H1 (cell line): ENCODE data around the gene AVPI1. TPM values are rescaled to one million over a fixed set of nuclear protein-coding genes. Genes with fewer than 3 reads are reported as not detected.

Experiments used
- CTCF ChIA-PET: fragments of 300-600 bp; sonication (Branson Sonifier 250); formaldehyde crosslinking; loops from one replicate; lab custom pipeline; 2021; ENCODE audit not compliant: partially characterized antibody; lab: Charles Lee
- POLR2A ChIA-PET: fragments of 300-600 bp; sonication (Branson Sonifier 250); formaldehyde crosslinking; loops from one replicate; lab custom pipeline; 2021; ENCODE audit warnings: inconsistent platforms; ENCODE audit not compliant: partially characterized antibody; lab: Charles Lee
- DNase-seq, 2 experiments: peaks; one replicate each; pipeline versions ENCODE4 v3.0.0 to v3.0.0-alpha.2; 2010 to 2022; ENCODE audit warnings: low spot score in 2 of 2, low read depth in 1 of 2, mixed read lengths in 1 of 2
- FAIRE-seq: peaks from 2 replicates; lab custom pipeline; 2011; peaks lifted over from hg19 to GRCh38; lab: Jason Lieb, UNC
- H2AFZ ChIP-seq: 2 replicates; pipeline ENCODE4 v1.8.1; 2012; ENCODE audit warnings: low read length, inconsistent platforms
- H2AK5ac ChIP-seq: 2 replicates; pipeline ENCODE4 v1.6.1; 2013; ENCODE audit warnings: low read depth, low read length
- H2BK120ac ChIP-seq: replicated peaks from 2 replicates; pipeline ENCODE3; 2013; ENCODE audit warnings: low read depth, low read length, inconsistent platforms
- H2BK12ac ChIP-seq: 2 replicates; pipeline ENCODE4 v1.6.1; 2013; ENCODE audit warnings: low read depth, low read length
- H2BK15ac ChIP-seq: 2 replicates; pipeline ENCODE4 v1.6.1; 2013; ENCODE audit warnings: low read length
- H2BK20ac ChIP-seq: 2 replicates; pipeline ENCODE4 v1.6.1; 2013; ENCODE audit warnings: low read length
- H2BK5ac ChIP-seq: 2 replicates; pipeline ENCODE4 v1.6.1; 2013; ENCODE audit warnings: low read depth, low read length
- H3K14ac ChIP-seq: 2 replicates; pipeline ENCODE4 v1.6.1; 2013; ENCODE audit warnings: inconsistent platforms; ENCODE audit not compliant: insufficient read length
- H3K18ac ChIP-seq: 2 replicates; pipeline ENCODE4 v1.6.1; 2013; ENCODE audit warnings: low read length; ENCODE audit errors: extremely low read depth
- H3K23ac ChIP-seq: 2 replicates; pipeline ENCODE4 v1.6.1; 2013; ENCODE audit warnings: inconsistent platforms; ENCODE audit not compliant: insufficient read length
- H3K23me2 ChIP-seq: 2 replicates; pipeline ENCODE4 v1.6.1; 2013; ENCODE audit warnings: low read depth, low read length
- H3K27ac ChIP-seq: 2 replicates; pipeline ENCODE4 v1.6.1; 2011; ENCODE audit warnings: low read depth, low read length, inconsistent platforms
- H3K27me3 ChIP-seq, 4 experiments: replicated peaks in 1 of 4; 1 replicate in 1 of 4; 2 replicates in 3 of 4; pipeline versions ENCODE4 v1.6.1 to v1.8.1; 2011 to 2013; ENCODE audit warnings: low read length in 3 of 4, mild to moderate bottlenecking in 3 of 4, inconsistent platforms in 2 of 4, mixed read lengths in 2 of 4, moderate library complexity in 1 of 4; ENCODE audit not compliant: control insufficient read depth in 3 of 4, insufficient read depth in 3 of 4; ENCODE audit errors: extremely low read depth in 1 of 4
- H3K36me3 ChIP-seq, 4 experiments: 2 replicates each; pipeline versions ENCODE4 v1.6.1 to v1.8.1; 2011 to 2013; ENCODE audit warnings: mild to moderate bottlenecking in 4 of 4, low read length in 3 of 4, moderate library complexity in 2 of 4, control low read depth in 1 of 4, inconsistent platforms in 1 of 4; ENCODE audit not compliant: insufficient read depth in 4 of 4, control insufficient read depth in 2 of 4
- H3K4ac ChIP-seq: replicated peaks from 2 replicates; pipeline ENCODE3; 2013; ENCODE audit warnings: low read length, low read depth, mixed read lengths, inconsistent platforms; ENCODE audit not compliant: insufficient read length
- H3K4me1 ChIP-seq, 4 experiments: replicated peaks in 1 of 4; 1 replicate in 1 of 4; 2 replicates in 3 of 4; pipeline versions ENCODE4 v1.6.1 to v1.8.1; 2011 to 2013; ENCODE audit warnings: low read length in 3 of 4, inconsistent platforms in 2 of 4, mixed read lengths in 1 of 4; ENCODE audit not compliant: insufficient read depth in 4 of 4, control insufficient read depth in 3 of 4
- H3K4me2 ChIP-seq, 2 experiments: 2 replicates each; pipeline versions ENCODE4 v1.6.1 to v1.8.1; 2011 to 2013; ENCODE audit warnings: low read depth in 2 of 2, low read length in 2 of 2, control low read depth in 1 of 2, inconsistent platforms in 1 of 2, mild to moderate bottlenecking in 1 of 2; ENCODE audit not compliant: insufficient read depth in 1 of 2
- H3K4me3 ChIP-seq, 4 experiments: fragments of 200-600, 300-600 bp in 1 of 4; sonication (generic), shearing (Covaris generic), sonication (Bioruptor Twin) in 1 of 4; 2 replicates each; pipeline versions ENCODE4 v1.5.1 to v1.8.1; 2011 to 2016; ENCODE audit warnings: low read length in 4 of 4, low read depth in 3 of 4, control low read depth in 2 of 4, inconsistent platforms in 2 of 4, mild to moderate bottlenecking in 2 of 4, mixed read lengths in 1 of 4, moderate library complexity in 1 of 4; ENCODE audit not compliant: insufficient read depth in 2 of 4; ENCODE audit errors: extremely low read depth in 1 of 4
- H3K56ac ChIP-seq: replicated peaks from 2 replicates; pipeline ENCODE3; 2013; ENCODE audit warnings: low read depth, mild to moderate bottlenecking, mixed read lengths, low read length, inconsistent platforms; ENCODE audit not compliant: insufficient read length
- H3K79me1 ChIP-seq: 2 replicates; pipeline ENCODE4 v1.6.1; 2013; ENCODE audit warnings: low read depth, low read length, control low read depth
- H3K79me2 ChIP-seq, 2 experiments: 2 replicates each; pipeline versions ENCODE4 v1.6.1 to v1.8.1; 2012 to 2013; ENCODE audit warnings: low read length in 2 of 2, mild to moderate bottlenecking in 2 of 2, inconsistent platforms in 1 of 2; ENCODE audit not compliant: insufficient read depth in 2 of 2, control insufficient read depth in 1 of 2
- H3K9ac ChIP-seq, 4 experiments: replicated peaks in 1 of 4; 1 replicate in 1 of 4; 2 replicates in 3 of 4; pipeline versions ENCODE4 v1.6.1 to v1.8.1; 2011 to 2013; ENCODE audit warnings: low read depth in 3 of 4, low read length in 3 of 4, control low read depth in 2 of 4, mild to moderate bottlenecking in 2 of 4, moderate library complexity in 2 of 4, inconsistent platforms in 1 of 4; ENCODE audit errors: extremely low read depth in 1 of 4
- H3K9me3 ChIP-seq, 2 experiments: 2 replicates each; pipeline versions ENCODE4 v1.6.1 to v1.8.1; 2012 to 2013; ENCODE audit warnings: mild to moderate bottlenecking in 2 of 2, moderate library complexity in 2 of 2, control low read depth in 1 of 2, inconsistent platforms in 1 of 2, low read depth in 1 of 2, low read length in 1 of 2, mixed read lengths in 1 of 2; ENCODE audit not compliant: insufficient read depth in 2 of 2
- H4K20me1 ChIP-seq, 2 experiments: replicated peaks in 1 of 2; 2 replicates each; pipeline versions ENCODE3 to v1.8.1; 2011 to 2013; ENCODE audit warnings: inconsistent platforms in 2 of 2, low read length in 2 of 2, mild to moderate bottlenecking in 1 of 2; ENCODE audit not compliant: insufficient read depth in 2 of 2, control insufficient read depth in 1 of 2
- H4K5ac ChIP-seq: 2 replicates; pipeline ENCODE4 v1.6.1; 2013; ENCODE audit warnings: low read length, low read depth, mixed read lengths, inconsistent platforms; ENCODE audit not compliant: insufficient read length
- H4K8ac ChIP-seq: 2 replicates; pipeline ENCODE4 v1.8.0; 2013; ENCODE audit warnings: mild to moderate bottlenecking, moderate library complexity, low read length, inconsistent platforms; ENCODE audit not compliant: insufficient read depth; ENCODE audit errors: extremely low read depth
- H4K91ac ChIP-seq: replicated peaks from 2 replicates; pipeline ENCODE3; 2013; ENCODE audit warnings: low read length, mixed read lengths, inconsistent platforms; ENCODE audit not compliant: insufficient read length
- POU5F1 ChIP-seq: IDR thresholded peaks from 2 replicates; pipeline ENCODE4 v1.6.1; 2011; ENCODE audit warnings: low read depth, mild to moderate bottlenecking, low read length, moderate library complexity
- RXRA ChIP-seq: IDR thresholded peaks from 2 replicates; pipeline ENCODE4 v1.6.1; 2011; ENCODE audit warnings: low read depth, mild to moderate bottlenecking, low read length, moderate library complexity; ENCODE audit not compliant: insufficient read depth
- WGBS, 2 experiments: shearing (Covaris generic) in 1 of 2; methylation state at CpG; one replicate each; pipeline versions ENCODE4 v1.1.6 to v1.1.7; 2013 to 2015; ENCODE audit warnings: low lambda C conversion rate in 2 of 2, mixed read lengths in 2 of 2, inconsistent platforms in 1 of 2, low coverage in 1 of 2, missing lambda C conversion rate in 1 of 2; ENCODE audit not compliant: insufficient replicate concordance in 2 of 2, insufficient coverage in 1 of 2, insufficient read length in 1 of 2; ENCODE audit errors: extremely low coverage in 1 of 2, missing lambda C conversion rate in 1 of 2; 5-methylcytosine and 5-hydroxymethylcytosine counted together
- polyA plus RNA-seq, 7 experiments: library from polyadenylated mRNA; depleted of rRNA in 3 of 7; stranded (reverse) in 5 of 7; unstranded in 2 of 7; fragments of >200 nt in 5 of 7; fragments of 200-250 nt in 2 of 7; gene quantifications; 1 replicate in 5 of 7; 2 replicates in 1 of 7; 4 replicates in 1 of 7; pipeline versions ENCODE4 v1.2.1 to v1.2.3, GENCODE V29; 2011 to 2013; ENCODE audit warnings: missing spikeins in 2 of 7, mixed read lengths in 2 of 7
- total RNA-seq: library from RNA; stranded (reverse); fragmentation: NEBNext Ultra II Directional; extraction: Animal tissue kit (Norgen Biotek cat#: 25700); gene quantifications from 2 replicates; pipeline ENCODE4 v1.2.1, GENCODE V29; 2021

The AVPI1 gene
- total and polyA plus RNA-seq, 2 of the 8 experiments (the other 6 are each of a cell fraction or from before 2014, with no cell fraction given): 9.0 to 13.5 TPM

GRCh38 chr10:97648562-97649404, 38.3 kb downstream of the AVPI1 start:
- no peak overlapping the region; the same call in 1 of the 2 replicates for H2AK5ac ChIP-seq
- H3K27ac ChIP-seq: peak overlapping the region; percentile 25; the same call in 1 of the 2 replicates
- H3K4me1 ChIP-seq: peaks cover 5 to 11% (median 9%) of the 10 kb centered on the region in 4 experiments; a peak in 6 of 7 replicates
- DNase-seq: peak in 1 of 2 experiments; percentile 52
- peak overlapping the region; percentile 50 for H4K5ac ChIP-seq
- H2BK120ac ChIP-seq: peak overlapping the region; percentile 58
- peak overlapping the region; percentile 53; the same call in 1 of the 2 replicates for H2BK15ac ChIP-seq
- peak overlapping the region; percentile 71; the same call in 1 of the 2 replicates for H2BK5ac ChIP-seq
- H3K9me3 ChIP-seq: no peaks in the 10 kb centered on the region
- H2BK12ac ChIP-seq: no peak overlapping the region; the same call in 1 of the 2 replicates
- no peak for FAIRE-seq
- H3K56ac ChIP-seq: no peak overlapping the region
- no peak overlapping the region for H3K23ac ChIP-seq
- peak overlapping the region; percentile 52 for H4K91ac ChIP-seq
- POLR2A ChIA-PET: interaction anchor here (0.6 to 1.3 kb wide), 2 partner anchors 9 to 187 kb away, joined by 3 to 4 read pairs; partner anchors contain the start of gene PI4K2A
- TF ChIP-seq RXRA (no peak), POU5F1 (peak; percentile 62; the same call in 1 of the 2 replicates)
- TF ChIP-seq, all 59 proteins: peak for 1
- CTCF ChIA-PET: interaction anchor here (0.7 to 1.9 kb wide), 2 partner anchors 28 to 53 kb away, joined by 3 to 6 read pairs; no protein-coding TSS in a partner anchor
- Histone ChIP-seq H3K4ac (no peak overlapping the region), H3K9ac (peak overlapping the region in 1 of 4 experiments; percentile 13; a peak in 3 of 7 replicates), H3K18ac (peak overlapping the region; percentile 64), H2BK20ac (peak overlapping the region; percentile 88), H2AFZ (no peak overlapping the region), H3K23me2 (no peaks in the 10 kb centered on the region), H3K79me2 (peaks cover 5 to 40% of the 10 kb centered on the region in 2 experiments; a peak in 3 of 4 replicates), H3K79me1 (no peaks in the 10 kb centered on the region; the same call in 1 of the 2 replicates), H3K4me3 (peak overlapping the region in 3 of 4 experiments; percentile 28 to 36 (median 34); a peak in 5 of 8 replicates), H4K8ac (no peak overlapping the region), H3K27me3 (no peaks in the 10 kb centered on the region), H3K36me3 (peaks cover 8 to 40% (median 32%) of the 10 kb centered on the region in 4 experiments), H3K14ac (no peak overlapping the region), H3K4me2 (peak overlapping the region; percentile 73 to 77), H4K20me1 (no peaks in the 10 kb centered on the region)
- 23% methylated on average over 5 of the region's 5 CpGs; no CpG with 5 or more reads in 1 of the 2 experiments for WGBS, 2 experiments
